Measurements from ENCODE around the gene KRT14.
"Not testable (repeated sequence)": the region's sequence is repeated elsewhere in the genome, so short reads cannot be mapped to it uniquely, and the experiment has no call there.

KRT14 gene

GRCh38 chr17:41622340-41623183, 35.9 kb upstream of the KRT14 start:
- not testable (repeated sequence) for H3K27ac ChIP-seq (ENCODE audit: low read depth, low read length); H3K9me3 ChIP-seq (ENCODE audit: control insufficient read depth in 5 of 5, low read length in 5 of 5); H3K27me3 ChIP-seq (ENCODE audit: control insufficient read depth in 5 of 5, insufficient read depth in 4 of 5, low read length in 5 of 5)

GRCh38 chr17:41621916-41622315, 35.2 kb upstream of the KRT14 start:
- H3K4me1 ChIP-seq (ENCODE audit: control insufficient read depth in 5 of 5, insufficient read depth in 5 of 5, low read length in 5 of 5), result no peaks in the 10 kb centered on the region
- H3K36me3 ChIP-seq (ENCODE audit: control insufficient read depth in 5 of 5, insufficient read depth in 5 of 5, low read length in 5 of 5), result no peaks in the 10 kb centered on the region
- no peaks in the 10 kb centered on the region for H3K9me3 ChIP-seq (ENCODE audit: control insufficient read depth in 5 of 5, low read length in 5 of 5)
- H3K27ac ChIP-seq (ENCODE audit: low read depth, low read length), result no peak overlapping the region
- no peak overlapping the region for H3K9ac ChIP-seq (ENCODE audit: low read length in 5 of 5)
- peaks cover 0 to 10% (median 6%) of the 10 kb centered on the region in 5 donors for H3K27me3 ChIP-seq (ENCODE audit: control insufficient read depth in 5 of 5, insufficient read depth in 4 of 5, low read length in 5 of 5)
- H3K4me3 ChIP-seq (ENCODE audit: low read depth in 1 of 5, low read length in 5 of 5), result no peak overlapping the region

More at GRCh38 chr17:41622340-41623183, 35.9 kb upstream of the KRT14 start:
- H3K4me3 ChIP-seq (ENCODE audit: low read depth in 1 of 5, low read length in 5 of 5); H3K9ac ChIP-seq (ENCODE audit: low read length in 5 of 5); H3K36me3 ChIP-seq (ENCODE audit: control insufficient read depth in 5 of 5, insufficient read depth in 5 of 5, low read length in 5 of 5); H3K4me1 ChIP-seq (ENCODE audit: control insufficient read depth in 5 of 5, insufficient read depth in 5 of 5, low read length in 5 of 5): not testable (repeated sequence)

GRCh38 chr17:41621435-41621817, 34.7 kb upstream of the KRT14 start:
- H3K4me3 ChIP-seq (ENCODE audit: low read depth in 1 of 5, low read length in 5 of 5); H3K9ac ChIP-seq (ENCODE audit: low read length in 5 of 5); H3K27ac ChIP-seq (ENCODE audit: low read depth, low read length); H3K36me3 ChIP-seq (ENCODE audit: control insufficient read depth in 5 of 5, insufficient read depth in 5 of 5, low read length in 5 of 5); H3K9me3 ChIP-seq (ENCODE audit: control insufficient read depth in 5 of 5, low read length in 5 of 5); H3K4me1 ChIP-seq (ENCODE audit: control insufficient read depth in 5 of 5, insufficient read depth in 5 of 5, low read length in 5 of 5): not testable (repeated sequence)
- peaks cover 0 to 14% (median 7%) of the 10 kb centered on the region in 5 donors for H3K27me3 ChIP-seq (ENCODE audit: control insufficient read depth in 5 of 5, insufficient read depth in 4 of 5, low read length in 5 of 5)

GRCh38 chr17:41620583-41621434, 34.1 kb upstream of the KRT14 start:
- Histone ChIP-seq H3K9me3 (ENCODE audit: control insufficient read depth in 5 of 5, low read length in 5 of 5) (no peaks in the 10 kb centered on the region), H3K27ac (ENCODE audit: low read depth, low read length) (no peak overlapping the region), H3K4me1 (ENCODE audit: control insufficient read depth in 5 of 5, insufficient read depth in 5 of 5, low read length in 5 of 5) (no peaks in the 10 kb centered on the region), H3K36me3 (ENCODE audit: control insufficient read depth in 5 of 5, insufficient read depth in 5 of 5, low read length in 5 of 5) (no peaks in the 10 kb centered on the region), H3K4me3 (ENCODE audit: low read depth in 1 of 5, low read length in 5 of 5) (no peak overlapping the region), H3K9ac (ENCODE audit: low read length in 5 of 5) (no peak overlapping the region), H3K27me3 (ENCODE audit: control insufficient read depth in 5 of 5, insufficient read depth in 4 of 5, low read length in 5 of 5) (peaks cover 0 to 18% (median 7%) of the 10 kb centered on the region in 5 donors)

GRCh38 chr17:41619927-41620582, 33.4 kb upstream of the KRT14 start:
- H3K4me1 ChIP-seq (ENCODE audit: control insufficient read depth in 5 of 5, insufficient read depth in 5 of 5, low read length in 5 of 5); H3K4me3 ChIP-seq (ENCODE audit: low read depth in 1 of 5, low read length in 5 of 5); H3K9me3 ChIP-seq (ENCODE audit: control insufficient read depth in 5 of 5, low read length in 5 of 5); H3K9ac ChIP-seq (ENCODE audit: low read length in 5 of 5); H3K27ac ChIP-seq (ENCODE audit: low read depth, low read length); H3K36me3 ChIP-seq (ENCODE audit: control insufficient read depth in 5 of 5, insufficient read depth in 5 of 5, low read length in 5 of 5): not testable (repeated sequence)
- peaks cover 0 to 18% (median 7%) of the 10 kb centered on the region in 5 donors for H3K27me3 ChIP-seq (ENCODE audit: control insufficient read depth in 5 of 5, insufficient read depth in 4 of 5, low read length in 5 of 5)

- H3K9ac ChIP-seq (ENCODE audit: low read length in 5 of 5), result no peak overlapping the region
- no peaks in the 10 kb centered on the region for H3K9me3 ChIP-seq (ENCODE audit: control insufficient read depth in 5 of 5, low read length in 5 of 5)
- no peak overlapping the region for H3K27ac ChIP-seq (ENCODE audit: low read depth, low read length)
- H3K27me3 ChIP-seq (ENCODE audit: control insufficient read depth in 5 of 5, insufficient read depth in 4 of 5, low read length in 5 of 5), result peaks cover 0 to 18% (median 8%) of the 10 kb centered on the region in 5 donors
- H3K4me1 ChIP-seq (ENCODE audit: control insufficient read depth in 5 of 5, insufficient read depth in 5 of 5, low read length in 5 of 5), result no peaks in the 10 kb centered on the region
- H3K4me3 ChIP-seq (ENCODE audit: low read depth in 1 of 5, low read length in 5 of 5), result no peak overlapping the region
- H3K36me3 ChIP-seq (ENCODE audit: control insufficient read depth in 5 of 5, insufficient read depth in 5 of 5, low read length in 5 of 5), result no peaks in the 10 kb centered on the region
Observed at GRCh38 chr17:41619036-41619926, 32.6 kb upstream of the KRT14 start.

- H3K9ac ChIP-seq (ENCODE audit: low read length in 5 of 5), result no peak overlapping the region
Observed at GRCh38 chr17:41618341-41619035, 31.8 kb upstream of the KRT14 start.

GRCh38 chr17:41617698-41618097, 31.0 kb upstream of the KRT14 start:
- Histone ChIP-seq H3K36me3 (ENCODE audit: control insufficient read depth in 5 of 5, insufficient read depth in 5 of 5, low read length in 5 of 5) (no peaks in the 10 kb centered on the region), H3K9ac (ENCODE audit: low read length in 5 of 5) (no peak overlapping the region), H3K4me1 (ENCODE audit: control insufficient read depth in 5 of 5, insufficient read depth in 5 of 5, low read length in 5 of 5) (peaks cover 0 to 2% (median 0%) of the 10 kb centered on the region in 5 donors), H3K27me3 (ENCODE audit: control insufficient read depth in 5 of 5, insufficient read depth in 4 of 5, low read length in 5 of 5) (peaks cover 0 to 18% (median 10%) of the 10 kb centered on the region in 5 donors), H3K27ac (ENCODE audit: low read depth, low read length) (no peak overlapping the region), H3K4me3 (ENCODE audit: low read depth in 1 of 5, low read length in 5 of 5) (no peak overlapping the region), H3K9me3 (ENCODE audit: control insufficient read depth in 5 of 5, low read length in 5 of 5) (no peaks in the 10 kb centered on the region)

More at GRCh38 chr17:41618341-41619035, 31.8 kb upstream of the KRT14 start:
- Histone ChIP-seq H3K4me3 (ENCODE audit: low read depth in 1 of 5, low read length in 5 of 5) (no peak overlapping the region), H3K27me3 (ENCODE audit: control insufficient read depth in 5 of 5, insufficient read depth in 4 of 5, low read length in 5 of 5) (peaks cover 0 to 18% (median 10%) of the 10 kb centered on the region in 5 donors), H3K36me3 (ENCODE audit: control insufficient read depth in 5 of 5, insufficient read depth in 5 of 5, low read length in 5 of 5) (no peaks in the 10 kb centered on the region), H3K9me3 (ENCODE audit: control insufficient read depth in 5 of 5, low read length in 5 of 5) (no peaks in the 10 kb centered on the region), H3K27ac (ENCODE audit: low read depth, low read length) (no peak overlapping the region), H3K4me1 (ENCODE audit: control insufficient read depth in 5 of 5, insufficient read depth in 5 of 5, low read length in 5 of 5) (no peaks in the 10 kb centered on the region)

GRCh38 chr17:41617136-41617535, 30.4 kb upstream of the KRT14 start:
- Histone ChIP-seq H3K4me1 (ENCODE audit: control insufficient read depth in 5 of 5, insufficient read depth in 5 of 5, low read length in 5 of 5) (peaks cover 0 to 3% (median 0%) of the 10 kb centered on the region in 5 donors), H3K9me3 (ENCODE audit: control insufficient read depth in 5 of 5, low read length in 5 of 5) (no peaks in the 10 kb centered on the region), H3K27me3 (ENCODE audit: control insufficient read depth in 5 of 5, insufficient read depth in 4 of 5, low read length in 5 of 5) (peaks cover 0 to 18% (median 10%) of the 10 kb centered on the region in 5 donors), H3K9ac (ENCODE audit: low read length in 5 of 5) (no peak overlapping the region), H3K4me3 (ENCODE audit: low read depth in 1 of 5, low read length in 5 of 5) (no peak overlapping the region), H3K27ac (ENCODE audit: low read depth, low read length) (no peak overlapping the region), H3K36me3 (ENCODE audit: control insufficient read depth in 5 of 5, insufficient read depth in 5 of 5, low read length in 5 of 5) (no peaks in the 10 kb centered on the region)

All from subcutaneous abdominal adipose tissue (tissue), 5 donors.